Subcutaneous abdominal adipose tissue (tissue), 5 donors: ENCODE results near the gene SPAG9.
A peak's percentile ranks its signal among the peaks of the same experiment; 100 is the strongest.

Source experiments
- H3K27ac ChIP-seq: one replicate; pipeline ENCODE4 v1.7.0; 2013; ENCODE audit warnings: low read depth, mild to moderate bottlenecking, inconsistent platforms, low read length, moderate library complexity
- H3K27me3 ChIP-seq, 5 donors: one replicate each; pipeline ENCODE4 v1.7.0; 2013; ENCODE audit warnings: low read length in 5 of 5, inconsistent platforms in 1 of 5; ENCODE audit not compliant: control insufficient read depth in 5 of 5, insufficient read depth in 4 of 5
- H3K36me3 ChIP-seq, 5 donors: one replicate each; pipeline ENCODE4 v1.7.0; 2013; ENCODE audit warnings: low read length in 5 of 5; ENCODE audit not compliant: control insufficient read depth in 5 of 5, insufficient read depth in 5 of 5
- H3K4me1 ChIP-seq, 5 donors: one replicate each; pipeline ENCODE4 v1.7.0; 2013; ENCODE audit warnings: low read length in 5 of 5, mild to moderate bottlenecking in 3 of 5, moderate library complexity in 1 of 5; ENCODE audit not compliant: control insufficient read depth in 5 of 5, insufficient read depth in 5 of 5
- H3K4me3 ChIP-seq, 5 donors: one replicate each; pipeline ENCODE4 v1.7.0; 2013; ENCODE audit warnings: low read length in 5 of 5, low read depth in 1 of 5
- H3K9ac ChIP-seq, 5 donors: one replicate each; pipeline ENCODE4 v1.7.0; 2013; ENCODE audit warnings: low read length in 5 of 5, mild to moderate bottlenecking in 4 of 5, moderate library complexity in 3 of 5
- H3K9me3 ChIP-seq, 5 donors: one replicate each; pipeline ENCODE4 v1.7.0; 2013; ENCODE audit warnings: low read length in 5 of 5; ENCODE audit not compliant: control insufficient read depth in 5 of 5
- donor health status: healthy.
- donor health status: healthy.
- donor health status: healthy.
- donor health status: healthy.
- donor health status: healthy.

Gene SPAG9

DNA sequence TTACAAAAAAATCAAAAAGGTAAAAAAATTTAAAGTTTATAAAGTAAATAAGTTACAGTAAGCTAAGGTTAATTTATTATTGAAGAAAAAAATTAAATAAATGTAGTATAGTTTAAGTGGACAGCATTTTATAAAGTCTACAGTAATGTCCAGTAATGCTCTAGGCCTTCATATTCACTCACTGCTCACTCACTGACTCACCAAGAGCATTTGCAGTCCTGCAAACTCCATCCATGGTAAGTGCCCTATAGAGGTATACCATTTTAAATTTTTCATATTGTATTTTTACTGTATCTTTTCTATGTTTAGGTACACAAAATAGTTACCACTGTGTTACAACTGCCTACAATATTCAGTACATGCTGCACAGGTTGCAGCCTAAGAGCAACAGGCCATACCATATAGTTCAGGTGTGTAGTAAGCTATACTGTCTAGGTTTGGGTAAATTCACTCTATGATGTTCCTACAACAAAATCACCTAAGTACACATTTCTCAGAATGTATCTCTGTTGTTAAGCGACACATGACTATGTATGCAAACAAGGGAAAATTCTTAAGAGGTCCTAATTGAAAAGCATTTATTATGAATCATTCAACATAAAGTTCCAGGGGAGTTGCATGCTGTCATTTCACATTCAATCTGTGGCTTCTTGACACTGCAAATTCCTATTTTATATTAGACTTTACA, 92.3 kb downstream of the SPAG9 start:
- peaks cover 0 to 13% (median 11%) of the 10 kb centered on the region in 5 donors for H3K4me1 ChIP-seq
- H3K27ac ChIP-seq: no peak overlapping the region
- no peaks in the 10 kb centered on the region for H3K9me3 ChIP-seq
- no peaks in the 10 kb centered on the region for H3K27me3 ChIP-seq
- H3K4me3 ChIP-seq: no peak overlapping the region
- H3K36me3 ChIP-seq: peaks cover 0 to 2% (median 0%) of the 10 kb centered on the region in 5 donors
- no peak overlapping the region for H3K9ac ChIP-seq

- no peaks in the 10 kb centered on the region for H3K9me3 ChIP-seq
- no peak overlapping the region for H3K9ac ChIP-seq
- peaks cover 28 to 48% (median 30%) of the 10 kb centered on the region in 5 donors for H3K36me3 ChIP-seq
- peaks cover 0 to 7% (median 0%) of the 10 kb centered on the region in 5 donors for H3K4me1 ChIP-seq
- no peaks in the 10 kb centered on the region for H3K27me3 ChIP-seq
- no peak overlapping the region for H3K4me3 ChIP-seq
- no peak overlapping the region for H3K27ac ChIP-seq
Observed at GRCh38 chr17:51018541-51018940, 102.1 kb downstream of the SPAG9 start.

DNA sequence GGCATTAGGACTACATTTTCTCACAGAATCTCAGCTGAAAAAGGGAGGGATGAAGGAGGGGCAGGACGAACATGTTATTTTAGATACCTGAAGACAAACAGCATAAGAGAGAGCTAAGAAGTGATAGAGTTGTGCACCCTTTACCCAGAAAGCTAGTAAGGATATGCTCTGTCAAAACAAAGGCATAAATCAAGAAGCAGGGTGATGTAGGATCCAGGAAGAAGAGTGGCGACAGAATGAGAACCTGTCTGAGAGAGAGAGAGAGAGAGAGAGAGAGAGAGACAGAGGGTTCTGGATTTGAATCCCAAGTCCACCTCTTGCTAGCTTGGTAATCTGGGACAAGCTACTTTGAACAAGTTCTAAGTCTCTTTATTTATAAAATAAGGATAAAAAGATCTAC, 103.4 kb downstream of the SPAG9 start:
- no peak overlapping the region for H3K27ac ChIP-seq
- peaks cover 0 to 7% (median 0%) of the 10 kb centered on the region in 5 donors for H3K4me1 ChIP-seq
- no peaks in the 10 kb centered on the region for H3K9me3 ChIP-seq
- no peak overlapping the region for H3K9ac ChIP-seq
- H3K36me3 ChIP-seq: peaks cover 29 to 56% (median 33%) of the 10 kb centered on the region in 5 donors
- no peak overlapping the region for H3K4me3 ChIP-seq
- H3K27me3 ChIP-seq: no peaks in the 10 kb centered on the region

DNA sequence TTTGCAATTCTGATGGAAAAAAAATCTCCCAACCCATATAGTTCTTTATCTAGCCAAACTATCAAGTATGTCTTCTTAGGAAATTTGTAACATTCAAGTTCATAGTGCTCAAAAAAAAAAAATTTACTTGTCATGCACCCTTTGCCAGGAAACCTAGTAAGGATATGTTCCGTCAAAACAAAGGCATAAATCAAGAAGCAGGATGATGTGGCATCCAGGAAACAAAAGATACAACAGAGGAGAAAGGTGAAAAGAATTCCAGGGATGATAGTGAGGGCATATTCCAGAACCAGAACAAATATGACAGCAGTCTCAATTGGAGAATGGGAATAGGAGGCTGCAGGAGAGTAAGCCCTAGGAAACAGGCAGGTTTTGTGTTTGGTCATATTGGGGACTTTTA, 104.6 kb downstream of the SPAG9 start:
- Histone ChIP-seq H3K9ac (no peak overlapping the region), H3K27ac (no peak overlapping the region), H3K36me3 (peaks cover 30 to 56% (median 33%) of the 10 kb centered on the region in 5 donors)

GRCh38 chr17:51015145-51015558, 105.5 kb downstream of the SPAG9 start:
- Histone ChIP-seq H3K27ac (no peak overlapping the region), H3K9ac (peak overlapping the region in 1 of 5 donors; percentile 49), H3K9me3 (no peaks in the 10 kb centered on the region)

More for the DNA sequence above, 104.6 kb downstream of the SPAG9 start:
- H3K4me1 ChIP-seq: peaks cover 0 to 7% (median 0%) of the 10 kb centered on the region in 5 donors
- no peaks in the 10 kb centered on the region for H3K27me3 ChIP-seq
- no peaks in the 10 kb centered on the region for H3K9me3 ChIP-seq
- no peak overlapping the region for H3K4me3 ChIP-seq

DNA sequence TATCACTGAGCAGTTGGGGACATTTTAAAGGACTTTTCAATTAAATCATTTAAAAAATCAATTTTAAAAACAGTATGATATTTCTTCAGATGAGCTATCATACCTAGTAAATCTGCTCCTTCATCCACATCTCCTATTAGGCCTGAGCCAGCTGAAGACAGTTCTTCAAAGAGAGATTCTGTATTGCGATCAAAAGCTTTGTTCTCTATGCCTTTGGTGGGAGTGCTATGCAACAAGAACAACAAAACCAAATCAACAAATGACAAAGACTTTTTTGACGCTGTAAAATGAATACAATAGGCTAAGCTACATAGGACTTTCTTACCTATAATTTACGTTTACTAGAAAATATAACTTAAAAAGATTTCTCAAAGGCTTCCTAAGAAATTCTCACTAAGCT, 106.5 kb downstream of the SPAG9 start:
- H3K9ac ChIP-seq: no peak overlapping the region

More at GRCh38 chr17:51015145-51015558, 105.5 kb downstream of the SPAG9 start:
- H3K36me3 ChIP-seq: peaks cover 28 to 52% (median 35%) of the 10 kb centered on the region in 5 donors
- no peak overlapping the region for H3K4me3 ChIP-seq
- no peaks in the 10 kb centered on the region for H3K27me3 ChIP-seq
- H3K4me1 ChIP-seq: peaks cover 0 to 7% (median 0%) of the 10 kb centered on the region in 5 donors

DNA sequence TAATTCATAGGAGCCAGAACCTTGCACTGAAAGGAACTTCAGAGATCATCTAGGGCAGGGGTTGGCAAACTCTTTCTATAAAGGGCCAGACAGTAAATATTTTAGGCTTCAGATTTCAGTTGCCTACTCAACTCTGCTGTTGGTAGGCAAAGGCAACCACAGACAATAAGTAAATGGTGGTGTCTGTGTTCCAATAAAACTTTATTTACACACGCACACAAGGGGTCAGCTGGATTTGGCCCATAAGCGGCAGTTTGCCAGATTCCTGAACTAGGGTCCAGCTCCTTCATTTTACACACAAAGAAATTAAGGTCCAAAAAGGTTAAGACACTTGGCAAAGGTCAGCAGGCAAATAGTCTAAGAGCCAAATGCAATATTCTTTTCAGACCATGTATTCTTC, 107.3 kb downstream of the SPAG9 start:
- H3K27me3 ChIP-seq: no peaks in the 10 kb centered on the region
- no peak overlapping the region for H3K27ac ChIP-seq
- H3K9me3 ChIP-seq: no peaks in the 10 kb centered on the region
- peaks cover 24 to 39% (median 36%) of the 10 kb centered on the region in 5 donors for H3K36me3 ChIP-seq
- H3K9ac ChIP-seq: no peak overlapping the region
- no peak overlapping the region for H3K4me3 ChIP-seq
- H3K4me1 ChIP-seq: peaks cover 0 to 7% (median 0%) of the 10 kb centered on the region in 5 donors

More for the DNA sequence above, 106.5 kb downstream of the SPAG9 start:
- H3K4me1 ChIP-seq: peaks cover 0 to 7% (median 0%) of the 10 kb centered on the region in 5 donors
- H3K27me3 ChIP-seq: no peaks in the 10 kb centered on the region
- peaks cover 31 to 45% (median 39%) of the 10 kb centered on the region in 5 donors for H3K36me3 ChIP-seq
- H3K27ac ChIP-seq: no peak overlapping the region
- H3K9me3 ChIP-seq: no peaks in the 10 kb centered on the region
- H3K4me3 ChIP-seq: no peak overlapping the region

- H3K9ac ChIP-seq: no peak overlapping the region
- no peak overlapping the region for H3K27ac ChIP-seq
- no peaks in the 10 kb centered on the region for H3K27me3 ChIP-seq
- H3K36me3 ChIP-seq: peaks cover 20 to 44% (median 36%) of the 10 kb centered on the region in 5 donors
- no peaks in the 10 kb centered on the region for H3K9me3 ChIP-seq
- H3K4me1 ChIP-seq: peaks cover 0 to 7% (median 0%) of the 10 kb centered on the region in 5 donors
- no peak overlapping the region for H3K4me3 ChIP-seq
Observed at GRCh38 chr17:51012538-51012937, 108.1 kb downstream of the SPAG9 start.

DNA sequence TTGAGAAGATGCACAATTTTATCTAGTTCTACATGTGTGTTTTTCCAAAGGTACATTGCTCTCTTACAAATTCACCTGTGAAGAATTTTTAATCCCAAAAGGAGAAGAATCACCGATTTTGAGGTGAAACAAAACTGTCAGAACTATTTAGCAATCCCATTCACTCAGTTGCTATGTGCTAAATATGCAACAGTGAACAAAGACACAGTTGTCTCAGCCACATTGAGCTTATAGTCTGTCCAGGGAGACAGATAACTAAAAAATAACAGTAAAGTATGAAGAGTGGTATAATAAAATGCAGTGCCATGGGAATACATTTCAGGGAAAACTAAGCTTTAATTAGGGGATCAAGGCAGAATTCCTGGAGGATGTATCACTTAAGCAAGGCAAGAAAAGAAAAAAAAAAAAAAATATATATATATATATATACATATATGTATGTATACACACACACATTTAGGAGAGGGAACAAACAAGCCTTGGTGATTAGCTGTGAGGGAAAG, 110.4 kb downstream of the SPAG9 start:
- H3K4me1 ChIP-seq: peaks cover 0 to 9% (median 0%) of the 10 kb centered on the region in 5 donors
- H3K4me3 ChIP-seq: no peak overlapping the region

GRCh38 chr17:51006601-51007000, 114.1 kb downstream of the SPAG9 start:
- H3K36me3 ChIP-seq: peaks cover 32 to 50% (median 45%) of the 10 kb centered on the region in 5 donors
- no peak overlapping the region for H3K9ac ChIP-seq
- peaks cover 0 to 5% (median 0%) of the 10 kb centered on the region in 5 donors for H3K4me1 ChIP-seq
- H3K27me3 ChIP-seq: no peaks in the 10 kb centered on the region
- H3K4me3 ChIP-seq: no peak overlapping the region
- no peaks in the 10 kb centered on the region for H3K9me3 ChIP-seq
- H3K27ac ChIP-seq: no peak overlapping the region

More for the DNA sequence above, 110.4 kb downstream of the SPAG9 start:
- Histone ChIP-seq H3K36me3 (peaks cover 21 to 45% (median 42%) of the 10 kb centered on the region in 5 donors), H3K9me3 (no peaks in the 10 kb centered on the region), H3K27ac (no peak overlapping the region), H3K27me3 (no peaks in the 10 kb centered on the region), H3K9ac (no peak overlapping the region)
